DND-41 (cell line): ENCODE data around the gene PTPN21.

Source experiments
- EZH2 ChIP-seq: IDR thresholded peaks from 3 replicates; pipeline ENCODE4 v1.6.1; 2012; ENCODE audit warnings: borderline replicate concordance, low read depth, mild to moderate bottlenecking, moderate library complexity, low read length, inconsistent platforms; ENCODE audit not compliant: severe bottlenecking
- TF ChIP-seq, protein P1 (sequence below): IDR thresholded peaks from 2 replicates; pipeline ENCODE4 v1.5.1; 2012; ENCODE audit warnings: borderline replicate concordance, low read length, moderate library complexity, mild to moderate bottlenecking; ENCODE audit not compliant: poor library complexity, severe bottlenecking; ENCODE audit errors: extremely low read depth

DNA sequence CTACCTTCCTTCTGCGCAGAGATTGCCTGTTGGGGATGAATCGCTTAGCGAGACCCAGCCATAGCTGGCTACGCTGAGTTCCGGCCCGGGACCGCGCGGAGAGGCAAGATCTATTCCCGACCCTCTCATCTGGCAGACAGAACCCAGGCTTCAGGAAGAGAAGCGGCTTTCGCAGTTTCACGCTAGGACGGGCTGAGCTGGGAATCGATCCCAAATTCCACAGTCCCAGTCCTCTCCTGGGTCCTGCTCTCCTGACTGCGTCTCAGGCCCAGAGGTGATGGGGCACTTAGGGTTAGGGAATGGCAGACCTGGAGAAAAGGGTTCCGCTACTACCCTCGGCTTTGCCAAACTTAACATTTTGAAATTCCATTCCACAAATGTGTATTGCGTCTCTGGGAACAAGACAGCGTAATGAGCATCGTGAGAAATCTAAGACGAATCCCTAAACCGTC, 2.8 kb downstream of the PTPN21 start:
- TF ChIP-seq, protein P1, sequence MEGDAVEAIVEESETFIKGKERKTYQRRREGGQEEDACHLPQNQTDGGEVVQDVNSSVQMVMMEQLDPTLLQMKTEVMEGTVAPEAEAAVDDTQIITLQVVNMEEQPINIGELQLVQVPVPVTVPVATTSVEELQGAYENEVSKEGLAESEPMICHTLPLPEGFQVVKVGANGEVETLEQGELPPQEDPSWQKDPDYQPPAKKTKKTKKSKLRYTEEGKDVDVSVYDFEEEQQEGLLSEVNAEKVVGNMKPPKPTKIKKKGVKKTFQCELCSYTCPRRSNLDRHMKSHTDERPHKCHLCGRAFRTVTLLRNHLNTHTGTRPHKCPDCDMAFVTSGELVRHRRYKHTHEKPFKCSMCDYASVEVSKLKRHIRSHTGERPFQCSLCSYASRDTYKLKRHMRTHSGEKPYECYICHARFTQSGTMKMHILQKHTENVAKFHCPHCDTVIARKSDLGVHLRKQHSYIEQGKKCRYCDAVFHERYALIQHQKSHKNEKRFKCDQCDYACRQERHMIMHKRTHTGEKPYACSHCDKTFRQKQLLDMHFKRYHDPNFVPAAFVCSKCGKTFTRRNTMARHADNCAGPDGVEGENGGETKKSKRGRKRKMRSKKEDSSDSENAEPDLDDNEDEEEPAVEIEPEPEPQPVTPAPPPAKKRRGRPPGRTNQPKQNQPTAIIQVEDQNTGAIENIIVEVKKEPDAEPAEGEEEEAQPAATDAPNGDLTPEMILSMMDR, result no peak
- TF ChIP-seq EZH2, result no peak
